HG02885 (cell line): ENCODE data around the gene MBNL1.

Source experiments
- ATAC-seq: cut with Tn5 transposase; IDR thresholded peaks from one replicate; pipeline ENCODE4 v1.9.1; 2021; ENCODE audit warnings: mild to moderate bottlenecking; ENCODE audit not compliant: unreplicated experiment, poor library complexity

Gene MBNL1, protein sequence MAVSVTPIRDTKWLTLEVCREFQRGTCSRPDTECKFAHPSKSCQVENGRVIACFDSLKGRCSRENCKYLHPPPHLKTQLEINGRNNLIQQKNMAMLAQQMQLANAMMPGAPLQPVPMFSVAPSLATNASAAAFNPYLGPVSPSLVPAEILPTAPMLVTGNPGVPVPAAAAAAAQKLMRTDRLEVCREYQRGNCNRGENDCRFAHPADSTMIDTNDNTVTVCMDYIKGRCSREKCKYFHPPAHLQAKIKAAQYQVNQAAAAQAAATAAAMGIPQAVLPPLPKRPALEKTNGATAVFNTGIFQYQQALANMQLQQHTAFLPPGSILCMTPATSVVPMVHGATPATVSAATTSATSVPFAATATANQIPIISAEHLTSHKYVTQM

DNA sequence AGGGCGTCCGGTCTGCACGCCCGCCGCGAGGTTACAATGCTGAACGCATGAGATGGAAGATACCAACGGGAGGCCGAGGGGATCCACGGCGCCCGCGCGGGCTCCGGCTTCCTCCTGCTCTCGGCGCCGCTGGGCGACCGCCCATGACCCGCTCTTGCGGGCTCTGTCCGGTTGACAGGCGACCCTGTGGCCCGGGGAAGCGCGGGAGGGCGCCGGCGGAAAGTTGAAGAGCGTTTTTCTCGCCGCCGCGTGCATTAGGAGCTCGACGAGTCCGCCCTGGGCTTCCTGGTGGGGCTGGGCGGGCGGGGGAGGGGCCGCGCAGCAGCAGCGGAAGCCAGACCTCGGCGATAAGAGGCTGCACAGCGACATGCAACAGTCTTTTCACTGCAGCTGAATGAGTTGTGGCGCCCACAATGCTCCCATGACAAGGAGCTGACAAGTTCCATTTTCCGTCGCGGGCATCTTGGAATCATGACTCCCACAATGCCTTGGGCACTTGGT, at the start of gene MBNL1:
MBNL1 (plus strand) TSS at position 375 of the 501 bp plus-strand sequence. CDS start 31,265 bp downstream, outside the sequence.
- ATAC-seq: peak; percentile 65

DNA sequence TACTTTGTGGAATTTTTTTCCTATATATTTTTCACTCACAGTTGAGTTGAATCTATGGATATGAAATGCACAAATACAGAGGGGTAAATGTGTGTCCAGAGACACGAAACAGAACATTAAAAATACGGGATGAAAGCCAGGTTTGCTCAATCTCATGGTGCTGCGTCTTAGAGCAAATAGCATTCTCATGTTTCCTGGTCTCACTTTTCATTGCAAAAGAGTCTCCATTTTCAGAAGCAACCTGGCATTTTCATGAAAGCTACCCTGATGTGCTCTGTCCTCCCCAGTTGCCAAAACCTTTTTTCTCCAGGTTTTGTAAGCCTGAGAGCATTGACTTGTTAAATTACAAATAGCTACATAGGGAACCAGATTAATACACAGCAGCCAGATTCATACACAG, 49.5 kb upstream of the MBNL1 start:
- ATAC-seq: no peak

- ATAC-seq: no peak
Measured at GRCh38 chr3:152219769-152220255, 48.9 kb upstream of the MBNL1 start.

- ATAC-seq: peak; percentile 67
Measured at GRCh38 chr3:152222327-152222726, 46.4 kb upstream of the MBNL1 start.

DNA sequence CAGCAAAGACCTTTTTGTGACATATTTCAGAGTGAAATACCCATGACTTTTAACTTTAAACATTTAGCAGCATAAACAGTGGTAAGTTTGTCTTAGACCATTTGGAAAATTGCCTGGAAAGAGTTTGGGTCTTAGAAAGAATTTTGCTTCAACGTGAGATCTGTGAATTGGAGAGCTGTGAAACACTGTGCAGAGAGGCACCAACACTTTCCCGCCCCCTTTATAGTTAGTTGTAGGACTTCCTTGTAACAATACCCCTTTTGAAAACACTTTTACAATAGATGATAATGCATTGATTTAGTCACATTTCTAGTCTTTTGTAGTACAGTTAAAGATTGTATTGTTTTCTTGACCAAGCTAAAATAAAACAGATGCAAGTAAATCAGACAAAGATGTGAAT, 43.5 kb upstream of the MBNL1 start:
- ATAC-seq: no peak

DNA sequence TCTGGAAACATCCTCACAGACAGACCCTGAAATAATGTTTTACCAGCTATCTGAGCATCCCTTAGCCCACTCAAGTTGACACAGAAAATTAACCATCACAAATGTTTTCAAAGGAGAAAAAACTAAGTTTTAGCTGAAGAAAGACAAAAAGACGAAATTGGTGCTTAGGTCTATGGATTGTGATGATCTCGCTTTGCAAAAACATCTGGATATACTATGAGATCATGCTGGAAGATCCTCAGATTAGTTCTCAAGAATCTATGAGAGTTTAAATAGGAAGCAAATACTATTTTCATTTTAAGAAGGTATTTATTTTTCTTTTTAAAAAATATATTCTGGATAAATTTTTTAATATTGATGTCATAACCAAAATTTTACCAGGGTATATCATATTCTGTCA, 42.6 kb upstream of the MBNL1 start:
- no peak for ATAC-seq

DNA sequence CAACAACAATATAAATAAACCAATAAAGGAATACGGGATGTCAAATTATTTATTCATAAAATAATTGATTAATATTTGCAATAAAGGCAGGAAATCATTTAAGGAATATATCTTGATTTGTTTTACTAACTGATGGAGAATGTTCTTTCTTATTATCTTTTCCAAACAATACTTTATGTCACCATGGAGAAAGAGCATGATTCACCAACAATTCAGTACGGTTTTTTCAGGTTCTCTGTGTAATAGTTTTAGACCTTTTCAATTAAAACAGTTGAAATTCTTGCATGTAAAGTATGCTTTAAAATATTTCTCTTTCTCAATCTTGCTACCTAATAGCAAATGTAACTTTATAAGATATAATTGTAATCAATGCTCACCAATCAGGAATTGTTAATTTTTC, 41.7 kb upstream of the MBNL1 start:
- no peak for ATAC-seq

DNA sequence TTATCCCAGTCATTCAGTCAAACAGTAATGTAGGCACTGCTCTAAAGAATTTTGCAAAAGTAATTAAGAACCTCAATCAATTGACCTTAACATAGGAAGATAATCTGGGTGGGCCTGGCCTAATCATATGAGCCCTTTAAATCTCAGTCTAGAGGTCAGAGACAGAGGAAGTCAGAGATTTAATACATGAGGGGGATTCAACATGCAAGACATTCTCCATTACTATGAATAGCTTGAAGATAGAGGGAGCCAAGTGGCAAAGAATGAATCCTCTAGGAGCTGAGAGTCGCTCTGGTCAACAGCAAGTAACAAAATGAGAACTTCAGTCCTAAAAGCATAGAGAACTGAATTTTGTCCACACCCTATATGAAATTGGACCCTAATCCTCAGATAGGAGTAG, 39.0 kb upstream of the MBNL1 start:
- no peak for ATAC-seq

DNA sequence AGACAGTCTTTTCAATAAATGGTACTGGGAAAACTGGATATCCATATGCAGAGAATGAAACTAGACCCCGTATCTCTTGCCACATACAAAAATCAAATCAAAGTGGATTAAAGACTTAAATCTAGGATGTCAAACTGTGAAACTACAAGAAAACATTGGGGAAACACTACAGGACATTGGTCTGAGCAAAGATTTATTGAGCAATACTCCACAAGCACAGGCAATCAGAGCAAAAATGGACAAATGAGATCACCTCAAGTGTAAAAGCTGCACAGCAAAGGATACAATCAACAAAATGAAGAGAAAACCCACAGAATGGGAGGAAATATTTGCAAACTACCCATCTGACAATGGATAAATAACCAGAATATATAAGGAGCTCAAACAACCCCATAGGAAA, 38.4 kb upstream of the MBNL1 start:
- ATAC-seq: no peak

DNA sequence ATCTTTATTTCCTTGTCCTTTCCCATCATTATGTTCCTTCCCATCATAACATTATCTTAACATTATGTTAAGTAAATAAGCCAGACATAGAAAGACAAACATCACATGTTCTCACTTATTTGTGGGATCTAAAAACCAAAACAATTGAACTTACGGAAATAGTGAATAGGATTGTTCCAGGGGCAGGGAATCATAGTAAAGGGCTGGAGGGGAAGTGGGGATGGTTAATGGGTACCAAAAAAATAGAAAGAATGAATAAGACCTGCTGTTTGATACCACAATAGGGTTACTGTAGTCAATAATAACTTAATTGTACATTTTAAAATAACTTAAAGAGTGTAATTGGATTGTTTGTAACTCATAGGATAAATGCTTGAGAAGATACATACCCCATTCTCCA, 36.7 kb upstream of the MBNL1 start:
- ATAC-seq: no peak

DNA sequence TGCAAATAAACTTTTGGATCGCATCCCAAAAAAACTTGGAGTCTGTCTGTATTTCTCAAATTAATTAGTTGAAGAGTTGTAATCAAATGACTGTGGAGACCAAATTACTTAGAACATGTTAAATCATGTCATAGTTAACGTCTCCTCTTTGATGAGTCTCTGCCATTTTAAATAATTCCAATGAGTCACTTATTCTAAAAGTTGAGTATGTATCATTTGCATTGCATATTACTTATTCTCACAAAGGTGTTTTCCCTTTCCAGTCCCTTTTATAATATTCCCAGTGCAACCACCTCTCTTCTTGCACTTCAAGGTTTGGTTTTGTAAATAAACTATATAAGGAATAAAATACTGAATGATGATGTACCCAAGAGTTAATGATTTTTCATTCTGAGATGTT, 36.0 kb upstream of the MBNL1 start:
- ATAC-seq: no peak

DNA sequence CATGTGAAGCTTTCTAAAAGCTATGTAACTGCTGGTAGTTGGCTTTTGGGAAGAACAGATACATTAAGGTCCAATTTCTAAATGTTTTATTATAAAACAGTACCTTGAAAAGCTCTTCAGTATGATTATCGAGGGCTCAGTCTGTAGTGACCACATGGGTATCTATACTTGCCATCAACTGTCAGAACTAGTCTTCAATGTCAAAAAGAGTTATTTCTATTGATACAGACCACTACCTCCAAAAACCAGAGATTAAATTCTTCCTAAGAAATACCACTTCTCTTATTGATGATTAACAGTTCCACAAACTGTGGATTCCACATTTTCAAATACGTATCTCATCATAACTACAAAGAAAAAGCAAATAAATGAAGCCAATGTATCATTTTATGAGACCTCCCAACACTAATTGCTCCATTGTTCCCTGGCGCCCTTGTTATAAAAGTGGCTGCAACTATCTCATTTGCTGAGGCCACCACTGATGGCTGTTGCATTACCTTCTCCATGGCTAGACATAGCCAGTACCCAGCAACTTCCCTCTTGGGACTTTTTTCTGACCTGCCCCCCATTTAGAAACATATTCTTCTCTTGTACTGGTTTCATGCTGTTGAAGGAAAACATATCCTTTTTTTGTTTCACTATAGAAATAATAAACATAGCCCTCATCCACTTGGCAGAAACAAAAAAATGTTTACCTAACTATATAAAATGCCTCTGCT, 33.9 kb upstream of the MBNL1 start:
- ATAC-seq: no peak

GRCh38 chr3:152235709-152236298, 32.9 kb upstream of the MBNL1 start:
- no peak for ATAC-seq

- peak; percentile 47 for ATAC-seq
Measured at GRCh38 chr3:152236716-152237115, 32.0 kb upstream of the MBNL1 start.

DNA sequence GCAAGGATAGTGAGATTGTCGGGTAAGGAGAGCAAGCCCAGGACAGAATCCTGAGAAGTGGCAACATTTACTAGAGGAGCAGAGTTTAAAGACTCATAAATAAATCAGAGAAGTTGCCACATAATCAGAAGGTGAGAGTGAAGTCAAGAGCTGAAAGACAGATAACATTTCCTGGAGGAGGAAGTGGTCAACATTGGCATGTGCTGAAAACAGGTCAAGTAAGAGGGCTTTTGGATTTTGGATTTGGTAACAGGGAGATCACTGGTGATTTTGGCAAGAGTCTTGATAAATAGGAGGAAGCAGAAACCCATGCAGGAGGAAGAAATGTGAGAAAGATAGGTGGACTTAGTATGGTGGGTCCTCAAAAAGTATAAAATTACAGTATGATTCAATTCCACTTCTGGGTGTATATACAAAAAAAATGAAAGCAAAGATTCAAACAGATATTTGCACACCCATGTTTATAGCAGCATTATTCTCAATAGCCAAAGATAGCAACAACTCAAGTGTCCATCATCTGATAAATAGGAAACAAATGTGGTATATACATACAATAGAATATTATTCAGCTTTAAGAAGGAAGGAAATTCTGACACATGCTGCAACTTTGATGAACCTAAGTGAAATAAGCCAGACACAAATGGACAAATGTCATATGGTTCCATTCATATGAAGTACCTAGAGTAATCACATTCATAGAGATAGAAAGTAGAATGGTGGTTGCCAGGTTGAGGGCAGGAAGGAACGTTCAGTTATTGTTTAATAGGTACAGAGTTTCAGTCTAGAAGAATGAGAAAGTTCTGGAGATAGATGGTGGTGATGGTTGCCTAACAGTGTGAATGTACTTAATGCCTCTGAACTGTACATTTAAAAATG, 27.3 kb upstream of the MBNL1 start:
- ATAC-seq: peak; percentile 37

DNA sequence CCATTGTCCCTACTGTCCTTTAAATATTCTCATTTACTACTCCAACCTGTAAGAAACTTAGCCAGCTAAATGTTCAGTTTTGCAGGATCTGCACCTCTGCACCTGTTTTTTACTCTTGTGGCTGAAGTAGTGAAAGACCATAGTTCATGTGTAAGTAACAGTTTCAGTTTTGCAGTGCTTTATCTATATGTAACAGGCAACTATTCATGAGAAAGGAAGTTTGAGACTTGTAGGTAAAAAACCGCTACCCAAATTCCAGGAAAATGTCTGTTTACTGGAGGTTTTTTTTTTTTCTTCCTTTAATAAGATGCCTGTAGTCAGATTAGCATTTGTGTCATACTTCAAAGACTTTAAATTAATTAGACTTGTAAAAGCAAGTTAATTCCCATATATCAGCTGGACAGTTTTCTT, 25.4 kb upstream of the MBNL1 start:
- ATAC-seq: peak; percentile 82

GRCh38 chr3:152243721-152244516, 24.8 kb upstream of the MBNL1 start:
- ATAC-seq: peak; percentile 39

GRCh38 chr3:152244517-152244888, 24.2 kb upstream of the MBNL1 start:
- no peak for ATAC-seq

DNA sequence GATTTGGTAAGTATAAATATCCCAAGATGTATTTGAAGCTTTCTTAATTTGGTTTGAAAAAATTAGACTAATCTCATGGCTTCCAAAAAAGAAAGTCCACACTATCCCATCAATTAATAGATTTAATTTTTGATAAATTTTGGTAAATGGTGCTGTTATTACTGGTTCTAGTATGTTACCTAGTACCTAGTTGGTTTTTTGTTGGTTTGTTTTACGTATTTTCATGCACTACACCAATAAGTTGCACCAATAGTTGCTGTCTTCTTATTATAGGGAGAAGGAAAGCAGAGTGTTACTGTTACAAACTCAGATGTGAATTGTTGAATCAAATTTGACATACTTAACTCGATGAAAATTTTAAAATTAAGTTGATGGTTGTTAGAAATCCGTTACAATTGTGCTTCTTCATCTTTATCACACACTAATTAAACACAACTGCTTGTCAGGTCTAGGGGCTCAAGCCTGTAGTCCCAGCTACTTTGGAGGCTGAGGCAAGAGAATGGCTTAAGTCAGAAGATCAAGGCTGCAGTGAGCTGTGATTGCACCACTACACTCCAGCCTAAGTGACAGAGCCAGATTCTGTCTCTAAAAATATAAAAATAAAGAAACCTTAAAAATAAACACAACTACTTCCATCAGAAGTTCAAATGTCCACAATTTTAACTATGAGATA, 23.1 kb upstream of the MBNL1 start:
- no peak for ATAC-seq
